ENCODE data around the gene URB1. TPM values are rescaled to one million over a fixed set of nuclear protein-coding genes. Genes with fewer than 3 reads are reported as not detected.

URB1 gene
- total and polyA plus RNA-seq, 2 of the 8 experiments (the other 6 are each of a cell fraction or from before 2014, with no cell fraction given), result 8.1 to 28.9 TPM

- Histone ChIP-seq H3K79me2 (ENCODE audit: control insufficient read depth in 1 of 2, insufficient read depth in 2 of 2, low read length in 2 of 2) (no peaks in the 10 kb centered on the region), H4K5ac (ENCODE audit: insufficient read length, low read depth, low read length) (no peak overlapping the region), H3K4me3 (ENCODE audit: extremely low read depth in 1 of 4, insufficient read depth in 2 of 4, low read depth in 3 of 4, low read length in 4 of 4) (no peak overlapping the region), H3K23ac (ENCODE audit: insufficient read length) (no peak overlapping the region), H2BK5ac (ENCODE audit: low read depth, low read length) (no peak overlapping the region), H3K36me3 (ENCODE audit: control insufficient read depth in 2 of 4, insufficient read depth in 4 of 4, low read length in 3 of 4) (peaks cover 14 to 66% (median 45%) of the 10 kb centered on the region in 4 experiments), H3K9ac (replicated peaks in 1 of 4; ENCODE audit: extremely low read depth in 1 of 4, low read depth in 3 of 4, low read length in 3 of 4) (no peak overlapping the region), H3K14ac (ENCODE audit: insufficient read length) (no peak overlapping the region), H2BK15ac (ENCODE audit: low read length) (no peak overlapping the region), H4K91ac (replicated peaks; ENCODE audit: insufficient read length, low read length) (no peak overlapping the region), H3K18ac (ENCODE audit: extremely low read depth, low read length) (no peak overlapping the region), H3K27me3 (replicated peaks in 1 of 4; ENCODE audit: control insufficient read depth in 3 of 4, extremely low read depth in 1 of 4, insufficient read depth in 3 of 4, low read length in 3 of 4) (no peaks in the 10 kb centered on the region), H4K20me1 (replicated peaks in 1 of 2; ENCODE audit: control insufficient read depth in 1 of 2, insufficient read depth in 2 of 2, low read length in 2 of 2) (peaks cover 1 to 2% of the 10 kb centered on the region in 2 experiments), H3K56ac (replicated peaks; ENCODE audit: insufficient read length, low read depth, low read length) (no peak overlapping the region), H2BK20ac (ENCODE audit: low read length) (no peak overlapping the region), H2BK120ac (replicated peaks; ENCODE audit: low read depth, low read length) (no peak overlapping the region), H3K23me2 (ENCODE audit: low read depth, low read length) (no peaks in the 10 kb centered on the region), H3K27ac (ENCODE audit: low read depth, low read length) (no peak overlapping the region), H3K9me3 (ENCODE audit: insufficient read depth in 2 of 2, low read depth in 1 of 2, low read length in 1 of 2) (no peaks in the 10 kb centered on the region), H2AK5ac (ENCODE audit: low read depth, low read length) (no peak overlapping the region), H3K79me1 (ENCODE audit: low read depth, low read length) (peaks cover 4% of the 10 kb centered on the region; the same call in 1 of the 2 replicates), H4K8ac (ENCODE audit: extremely low read depth, insufficient read depth, low read length) (no peak overlapping the region), H3K4me2 (ENCODE audit: insufficient read depth in 1 of 2, low read depth in 2 of 2, low read length in 2 of 2) (no peak overlapping the region), H3K4ac (replicated peaks; ENCODE audit: insufficient read length, low read depth, low read length) (no peak overlapping the region), H2BK12ac (ENCODE audit: low read depth, low read length) (no peak overlapping the region), H2AFZ (ENCODE audit: low read length) (no peak overlapping the region), H3K4me1 (replicated peaks in 1 of 4; ENCODE audit: control insufficient read depth in 3 of 4, insufficient read depth in 4 of 4, low read length in 3 of 4) (no peaks in the 10 kb centered on the region)
- no peak for DNase-seq (ENCODE audit: low read depth in 1 of 2, low spot score in 2 of 2)
- 90% methylated on average over 6 of the region's 6 CpGs; no CpG with 5 or more reads in 1 of the 2 experiments for WGBS, 2 experiments (ENCODE audit: extremely low coverage in 1 of 2, insufficient coverage in 1 of 2, insufficient read length in 1 of 2, insufficient replicate concordance in 2 of 2, low coverage in 1 of 2, low lambda C conversion rate in 2 of 2, missing lambda C conversion rate in 1 of 2)
- TF ChIP-seq KDM5A (IDR thresholded peaks at IDR 0.05; ENCODE audit: low read length) (no peak), CHD1 (IDR thresholded peaks at IDR 0.05; ENCODE audit: low read depth, low read length) (no peak), JUND (IDR thresholded peaks at IDR 0.05; ENCODE audit: low read length) (no peak), TEAD4 (IDR thresholded peaks at IDR 0.05; ENCODE audit: low read depth, low read length) (no peak), EGR1 (IDR thresholded peaks at IDR 0.05; ENCODE audit: borderline replicate concordance, low read depth, low read length) (no peak), ASH2L (IDR thresholded peaks at IDR 0.05; ENCODE audit: low read length) (no peak)
- ChIA-PET POLR2A (ENCODE audit: partially characterized antibody) (interaction anchor here (0.7 kb wide), 1 partner anchor 99 kb away, joined by 4 read pairs; no protein-coding TSS in a partner anchor), CTCF (ENCODE audit: partially characterized antibody) (interaction anchor here (1.2 to 1.8 kb wide), 4 partner anchors 9 to 228 kb away, joined by 3 to 6 read pairs (median 4); no protein-coding TSS in a partner anchor)
- FAIRE-seq, result no peak
These were observed 20.9 kb downstream of the URB1 start for GRCh38 chr21:32371913-32372314.
